BLaER1 (cell line): ENCODE measurements around the gene TBX20.

Experiments used
- H3K27ac ChIP-seq: shearing (Covaris generic); formaldehyde crosslinking; 2 replicates; pipeline ENCODE4 v1.8.1; 2022
- H3K27me3 ChIP-seq: shearing (Covaris generic); formaldehyde crosslinking; 2 replicates; pipeline ENCODE4 v1.8.1; 2022
- H3K36me3 ChIP-seq: shearing (Covaris generic); formaldehyde crosslinking; 2 replicates; pipeline ENCODE4 v1.8.1; 2022
- H3K4me1 ChIP-seq: shearing (Covaris generic); formaldehyde crosslinking; 2 replicates; pipeline ENCODE4 v1.8.1; 2022
- H3K4me2 ChIP-seq: shearing (Covaris generic); formaldehyde crosslinking; 2 replicates; pipeline ENCODE4 v1.8.1; 2022
- H3K4me3 ChIP-seq: shearing (Covaris generic); formaldehyde crosslinking; 2 replicates; pipeline ENCODE4 v1.8.1; 2022
- H3K9ac ChIP-seq: shearing (Covaris generic); formaldehyde crosslinking; 2 replicates; pipeline ENCODE4 v1.8.1; 2022
- H3K9me3 ChIP-seq: shearing (Covaris generic); formaldehyde crosslinking; 2 replicates; pipeline ENCODE4 v1.8.1; 2022
- H4K20me1 ChIP-seq: shearing (Covaris generic); formaldehyde crosslinking; 2 replicates; pipeline ENCODE4 v1.8.1; 2022
- Cebpa-rat ChIP-seq: shearing (Covaris generic); IDR thresholded peaks from 2 replicates; pipeline ENCODE4 v1.8.1; 2022

Gene TBX20

GRCh38 chr7:35255443-35256255, 1.7 kb upstream of the TBX20 start:
- H3K4me3 ChIP-seq = no peak overlapping the region
- H3K27me3 ChIP-seq = peaks cover 42% of the 10 kb centered on the region
- H3K4me1 ChIP-seq = peaks cover 9% of the 10 kb centered on the region; the same call in 1 of the 2 replicates
- TF ChIP-seq Cebpa-rat = no peak
- no peaks in the 10 kb centered on the region for H3K36me3 ChIP-seq
- peaks cover 62% of the 10 kb centered on the region for H3K9me3 ChIP-seq
- no peak overlapping the region for H3K9ac ChIP-seq
- H4K20me1 ChIP-seq = no peaks in the 10 kb centered on the region
- no peak overlapping the region for H3K4me2 ChIP-seq
- no peak overlapping the region for H3K27ac ChIP-seq

GRCh38 chr7:35254496-35255442, 869 bp upstream of the TBX20 start:
- H3K4me3 ChIP-seq = no peak overlapping the region

GRCh38 chr7:35253460-35253709, 515 bp downstream of the TBX20 start:
- Histone ChIP-seq H3K9me3 (peaks cover 51% of the 10 kb centered on the region), H3K4me2 (no peak overlapping the region), H3K27ac (no peak overlapping the region), H4K20me1 (no peaks in the 10 kb centered on the region), H3K4me3 (no peak overlapping the region), H3K9ac (no peak overlapping the region), H3K27me3 (peaks cover 60% of the 10 kb centered on the region), H3K36me3 (no peaks in the 10 kb centered on the region), H3K4me1 (peaks cover 9% of the 10 kb centered on the region; the same call in 1 of the 2 replicates)
- TF ChIP-seq Cebpa-rat = no peak

More at GRCh38 chr7:35254496-35255442, 869 bp upstream of the TBX20 start:
- Histone ChIP-seq H3K9ac (no peak overlapping the region), H3K27ac (no peak overlapping the region), H4K20me1 (no peaks in the 10 kb centered on the region), H3K27me3 (peaks cover 46% of the 10 kb centered on the region), H3K4me2 (no peak overlapping the region), H3K9me3 (peaks cover 59% of the 10 kb centered on the region), H3K4me1 (peaks cover 9% of the 10 kb centered on the region; the same call in 1 of the 2 replicates), H3K36me3 (no peaks in the 10 kb centered on the region)
- TF ChIP-seq Cebpa-rat = no peak

GRCh38 chr7:35252612-35253459, 1.1 kb downstream of the TBX20 start:
- no peak for TF ChIP-seq Cebpa-rat
- peaks cover 9% of the 10 kb centered on the region; the same call in 1 of the 2 replicates for H3K4me1 ChIP-seq
- H3K27ac ChIP-seq = no peak overlapping the region
- no peak overlapping the region for H3K4me2 ChIP-seq
- peaks cover 46% of the 10 kb centered on the region for H3K9me3 ChIP-seq
- H4K20me1 ChIP-seq = no peaks in the 10 kb centered on the region
- H3K4me3 ChIP-seq = no peak overlapping the region
- H3K36me3 ChIP-seq = no peaks in the 10 kb centered on the region
- peaks cover 58% of the 10 kb centered on the region for H3K27me3 ChIP-seq
- H3K9ac ChIP-seq = no peak overlapping the region

GRCh38 chr7:35251606-35252310, 2.1 kb downstream of the TBX20 start:
- Histone ChIP-seq H3K27me3 (peaks cover 47% of the 10 kb centered on the region), H3K9ac (no peak overlapping the region), H3K4me3 (no peak overlapping the region), H3K27ac (no peak overlapping the region), H3K4me1 (peaks cover 9% of the 10 kb centered on the region; the same call in 1 of the 2 replicates), H3K9me3 (peaks cover 35% of the 10 kb centered on the region), H3K4me2 (no peak overlapping the region), H4K20me1 (no peaks in the 10 kb centered on the region), H3K36me3 (no peaks in the 10 kb centered on the region)
- no peak for TF ChIP-seq Cebpa-rat

- H3K36me3 ChIP-seq = no peaks in the 10 kb centered on the region
- H3K9me3 ChIP-seq = peaks cover 27% of the 10 kb centered on the region
- no peak overlapping the region for H3K9ac ChIP-seq
- no peak overlapping the region for H3K27ac ChIP-seq
- H3K27me3 ChIP-seq = peaks cover 39% of the 10 kb centered on the region
- no peak overlapping the region for H3K4me2 ChIP-seq
- H3K4me1 ChIP-seq = peaks cover 9% of the 10 kb centered on the region; the same call in 1 of the 2 replicates
- H4K20me1 ChIP-seq = no peaks in the 10 kb centered on the region
- H3K4me3 ChIP-seq = no peak overlapping the region
- no peak for TF ChIP-seq Cebpa-rat
Measured at GRCh38 chr7:35250941-35251340, 3.0 kb downstream of the TBX20 start.

- peaks cover 23% of the 10 kb centered on the region for H3K9me3 ChIP-seq
- no peak overlapping the region for H3K9ac ChIP-seq
- H3K4me1 ChIP-seq = peaks cover 9% of the 10 kb centered on the region; the same call in 1 of the 2 replicates
- no peaks in the 10 kb centered on the region for H4K20me1 ChIP-seq
- no peaks in the 10 kb centered on the region for H3K36me3 ChIP-seq
- H3K27ac ChIP-seq = no peak overlapping the region
- H3K4me2 ChIP-seq = no peak overlapping the region
- no peak for TF ChIP-seq Cebpa-rat
- H3K4me3 ChIP-seq = no peak overlapping the region
- H3K27me3 ChIP-seq = peaks cover 34% of the 10 kb centered on the region
Measured at GRCh38 chr7:35250452-35250851, 3.4 kb downstream of the TBX20 start.

GRCh38 chr7:35249537-35249907, 4.4 kb downstream of the TBX20 start:
- Histone ChIP-seq H3K9me3 (peaks cover 15% of the 10 kb centered on the region), H3K27ac (no peak overlapping the region), H3K4me3 (no peak overlapping the region), H3K4me2 (no peak overlapping the region), H4K20me1 (no peaks in the 10 kb centered on the region), H3K36me3 (no peaks in the 10 kb centered on the region), H3K4me1 (peaks cover 9% of the 10 kb centered on the region; the same call in 1 of the 2 replicates), H3K27me3 (peaks cover 25% of the 10 kb centered on the region), H3K9ac (no peak overlapping the region)
- no peak for TF ChIP-seq Cebpa-rat
